Measurements from ENCODE around the gene TET1.
"Not testable (repeated sequence)": the region's sequence is repeated elsewhere in the genome, so short reads cannot be mapped to it uniquely, and the experiment has no call there.

TET1 gene

DNA sequence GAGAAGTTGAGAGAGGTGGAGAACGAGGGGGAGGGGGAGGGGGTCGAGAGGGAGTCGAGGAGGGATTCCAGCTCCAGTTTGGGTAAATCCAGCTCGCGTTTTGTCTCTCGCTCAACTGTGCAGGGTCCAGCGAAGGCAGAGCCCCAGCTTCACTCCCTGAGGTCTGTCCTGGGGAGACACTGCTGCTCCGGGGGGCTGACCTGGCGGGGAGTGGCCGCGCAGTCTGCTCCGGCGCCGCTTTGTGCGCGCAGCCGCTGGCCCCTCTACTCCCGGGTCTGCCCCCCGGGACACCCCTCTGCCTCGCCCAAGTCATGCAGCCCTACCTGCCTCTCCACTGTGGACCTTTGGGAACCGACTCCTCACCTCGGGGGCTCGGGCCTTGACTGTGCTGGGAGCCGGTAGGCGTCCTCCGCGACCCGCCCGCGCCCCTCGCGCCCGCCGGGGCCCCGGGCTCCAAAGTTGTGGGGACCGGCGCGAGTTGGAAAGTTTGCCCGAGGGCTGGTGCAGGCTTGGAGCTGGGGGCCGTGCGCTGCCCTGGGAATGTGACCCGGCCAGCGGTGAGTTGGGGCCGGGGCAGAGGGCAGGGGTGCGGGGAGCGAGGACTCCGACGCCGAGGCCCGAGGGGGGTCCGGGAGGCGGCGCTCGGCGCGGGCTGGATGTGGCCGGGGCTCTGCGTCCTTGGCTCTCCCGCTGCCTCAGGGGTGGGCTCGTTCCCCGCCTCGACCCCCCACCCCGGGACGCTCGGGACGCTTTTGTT lies at the start of gene TET1:
TSS of gene TET1 (plus strand) at position 152 of the 757 bp plus-strand sequence. CDS start 12,002 bp downstream, outside the sequence.
- DNase-seq = peak; percentile 48

- DNase-seq = not testable (repeated sequence)
Measured at GRCh38 chr10:68516216-68516615, 43.9 kb upstream of the TET1 start.

DNA sequence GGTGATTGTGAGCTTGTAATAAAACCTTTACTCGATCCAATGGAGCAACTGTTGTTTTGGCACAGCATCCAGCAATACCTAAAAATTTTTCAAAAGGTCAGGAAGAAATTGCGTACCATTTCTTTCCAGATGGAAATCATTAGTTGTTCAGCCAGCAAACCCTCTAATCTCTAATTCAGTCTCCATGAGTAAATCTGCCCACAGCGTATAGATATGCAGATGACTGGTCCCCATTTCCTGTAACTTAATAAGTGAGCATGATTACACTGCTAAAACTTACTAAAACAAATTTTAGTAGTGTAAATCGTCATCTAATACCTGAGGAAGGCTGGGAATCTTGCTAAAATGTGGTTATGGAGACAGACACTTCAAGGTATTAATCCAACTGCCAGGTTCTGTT lies 43.4 kb upstream of the TET1 start:
- DNase-seq = no peak

GRCh38 chr10:68517188-68517587 lies 42.9 kb upstream of the TET1 start:
- no peak for DNase-seq

DNA sequence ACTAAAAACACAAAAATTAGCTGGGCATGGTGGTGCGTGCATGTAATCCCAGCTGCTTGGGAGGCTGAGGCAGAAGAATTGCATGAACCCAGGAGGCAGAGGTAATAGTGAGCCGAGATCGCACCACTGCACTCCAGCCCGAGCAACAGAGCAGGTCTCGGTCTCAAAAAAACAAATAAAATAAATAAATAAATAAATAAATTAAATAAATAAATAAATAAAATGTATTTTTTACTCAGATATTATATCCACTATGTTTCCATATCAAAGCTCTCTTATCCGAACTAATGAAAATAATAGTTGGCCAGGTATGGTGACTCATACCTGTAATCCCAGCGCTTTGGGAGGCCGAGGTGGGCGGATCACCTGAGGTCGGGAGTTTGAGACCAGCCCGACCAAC lies 41.5 kb upstream of the TET1 start:
- not testable (repeated sequence) for DNase-seq

DNA sequence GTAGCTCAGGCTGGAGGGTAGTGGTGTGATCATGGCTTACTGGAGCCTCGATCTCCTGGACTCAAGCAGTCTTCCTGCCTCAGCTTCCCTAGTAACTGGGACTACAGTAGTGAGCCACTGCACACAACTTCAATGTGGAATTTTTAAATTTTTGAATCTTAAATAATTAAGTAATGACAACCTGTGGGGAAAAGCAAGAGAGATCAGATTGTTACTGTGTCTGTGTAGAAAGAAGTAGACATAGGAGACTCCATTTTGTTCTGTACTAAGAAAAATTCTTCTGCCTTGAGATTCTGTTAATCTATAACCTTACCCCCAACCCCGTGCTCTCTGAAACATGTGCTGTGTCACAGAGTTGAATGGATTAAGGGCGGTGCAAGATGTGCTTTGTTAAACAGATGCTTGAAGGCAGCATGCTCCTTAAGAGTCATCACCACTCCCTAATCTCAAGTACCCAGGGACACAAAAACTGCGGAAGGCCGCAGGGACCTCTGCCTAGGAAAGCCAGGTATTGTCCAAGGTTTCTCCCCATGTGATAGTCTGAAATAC lies 34.6 kb upstream of the TET1 start:
- not testable (repeated sequence) for DNase-seq

DNA sequence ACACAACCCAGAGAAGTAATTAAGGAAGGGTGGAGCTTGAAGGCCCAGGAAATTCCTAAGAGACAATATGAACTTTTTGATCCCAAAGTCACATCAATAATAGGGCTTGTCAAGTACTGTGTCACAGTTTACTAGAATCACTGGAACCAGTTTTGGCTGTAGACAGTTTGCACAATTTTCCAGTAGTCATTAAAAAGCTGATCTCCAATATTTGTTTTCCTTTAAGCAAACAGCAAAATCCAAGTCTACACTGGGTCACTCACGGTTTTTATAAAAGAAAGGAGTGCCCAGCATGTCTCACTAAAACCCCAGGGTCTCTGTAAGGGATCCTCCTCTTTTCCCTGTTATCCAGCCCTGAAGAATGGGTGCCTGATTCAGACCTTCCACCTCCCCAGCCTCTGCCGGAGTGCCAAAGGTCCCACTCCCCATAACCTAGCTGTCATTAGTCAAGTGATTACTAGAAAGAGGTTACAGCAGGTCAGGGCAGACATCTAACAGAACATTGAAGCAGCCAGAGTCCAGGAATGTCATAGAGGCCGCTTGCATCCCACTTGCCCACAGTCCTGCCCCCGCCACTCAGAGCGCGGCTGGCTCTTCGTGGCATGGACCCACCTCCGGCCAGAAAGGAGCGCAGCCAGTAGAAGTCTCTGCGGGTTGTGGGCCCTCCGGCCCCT lies 33.4 kb upstream of the TET1 start:
- no peak for DNase-seq

DNA sequence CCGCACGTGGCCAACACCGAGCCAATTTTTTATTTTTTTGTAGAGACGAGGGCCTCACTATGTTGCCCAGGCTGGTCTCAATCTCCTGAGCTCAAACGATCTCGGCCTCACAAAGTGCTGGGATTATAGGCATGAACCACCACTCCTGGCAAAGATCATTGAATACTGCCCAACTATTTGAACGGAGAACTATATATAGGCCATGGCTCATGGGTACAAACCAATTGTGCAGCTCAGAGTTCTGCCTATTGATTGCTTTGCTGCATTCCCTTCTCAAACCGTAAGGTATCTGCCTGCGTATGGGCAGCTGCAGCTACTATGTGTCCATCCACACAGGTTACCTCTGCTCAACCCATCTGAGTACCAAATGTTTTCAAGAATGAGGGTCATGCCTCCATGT lies 23.2 kb upstream of the TET1 start:
- no peak for DNase-seq

GRCh38 chr10:68537796-68538195 lies 22.3 kb upstream of the TET1 start:
- DNase-seq = no peak

DNA sequence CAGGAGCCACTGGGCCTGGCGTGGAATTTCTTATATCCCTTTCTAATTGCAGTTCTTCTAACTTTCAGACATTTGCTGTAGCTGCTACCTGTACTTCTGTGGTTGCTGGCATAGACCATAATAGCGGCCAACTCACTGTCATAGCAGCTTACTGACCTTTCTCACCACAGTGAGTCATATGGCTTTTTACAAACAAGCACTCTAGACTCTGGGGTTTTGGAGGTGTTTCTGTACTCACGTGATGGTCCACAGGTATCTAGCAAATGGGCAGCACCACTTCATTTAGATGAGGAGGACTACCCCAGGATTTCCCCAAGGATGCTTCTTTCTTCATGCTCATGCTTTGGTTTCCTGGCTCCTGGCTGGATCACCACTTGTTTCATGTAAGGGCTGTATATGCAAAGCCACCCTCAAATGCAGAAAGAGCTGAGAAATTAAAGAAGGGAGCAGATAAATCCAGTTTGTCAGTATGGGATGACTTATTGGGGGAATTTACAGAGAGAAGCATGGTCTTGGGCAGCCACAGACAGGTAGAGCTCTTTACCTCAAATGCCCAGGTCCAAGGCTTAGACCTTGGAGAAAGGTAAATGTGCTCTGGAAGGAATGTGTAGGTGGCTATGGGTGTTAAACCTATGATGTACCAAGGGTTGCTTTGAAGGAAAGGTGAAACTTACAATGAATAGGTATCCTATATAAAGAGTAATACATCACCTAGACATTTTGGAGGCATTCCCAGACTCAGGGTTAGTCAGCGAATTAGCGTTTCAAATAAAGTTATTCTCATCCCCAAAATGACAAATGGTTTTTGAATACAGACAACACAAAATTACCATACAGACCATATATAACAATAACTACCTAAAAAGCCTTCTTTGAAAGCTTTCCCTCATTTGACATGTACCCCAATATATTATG lies 16.9 kb upstream of the TET1 start:
- no peak for DNase-seq

DNA sequence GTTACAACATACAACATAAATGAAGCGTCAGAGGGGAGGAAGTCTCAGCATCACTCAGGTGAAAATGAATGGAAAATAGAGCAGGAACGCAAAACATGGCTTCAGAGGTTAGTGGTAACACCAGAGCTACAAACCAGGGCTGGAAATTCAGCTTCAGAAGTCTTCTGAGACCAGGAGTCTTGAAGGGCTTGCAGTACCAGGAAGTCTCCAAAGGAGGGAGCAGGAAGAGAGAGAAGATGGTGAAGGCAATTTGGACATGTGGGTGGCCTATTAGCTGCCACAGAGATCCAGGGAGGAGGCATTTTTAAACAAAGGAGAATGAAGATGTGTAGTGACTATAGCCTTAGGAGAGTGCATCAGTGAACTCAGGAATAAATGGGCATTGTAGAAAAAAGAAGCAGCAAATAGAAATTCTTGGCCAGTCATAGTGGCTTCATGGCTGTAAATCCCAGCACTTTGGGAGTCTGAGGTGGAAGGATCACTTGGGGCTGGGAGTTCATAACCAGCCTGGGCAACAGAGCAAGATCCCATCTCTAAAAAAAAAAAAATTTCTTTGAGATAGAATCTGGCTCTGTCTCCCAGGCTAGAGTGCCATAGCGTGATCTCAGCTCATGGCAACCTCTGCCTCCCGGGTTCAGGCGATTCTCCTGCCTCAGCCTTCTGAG lies 9.3 kb upstream of the TET1 start:
- peak; percentile 38 for DNase-seq

- DNase-seq = no peak
Measured at GRCh38 chr10:68553138-68553537, 7.0 kb upstream of the TET1 start.

DNA sequence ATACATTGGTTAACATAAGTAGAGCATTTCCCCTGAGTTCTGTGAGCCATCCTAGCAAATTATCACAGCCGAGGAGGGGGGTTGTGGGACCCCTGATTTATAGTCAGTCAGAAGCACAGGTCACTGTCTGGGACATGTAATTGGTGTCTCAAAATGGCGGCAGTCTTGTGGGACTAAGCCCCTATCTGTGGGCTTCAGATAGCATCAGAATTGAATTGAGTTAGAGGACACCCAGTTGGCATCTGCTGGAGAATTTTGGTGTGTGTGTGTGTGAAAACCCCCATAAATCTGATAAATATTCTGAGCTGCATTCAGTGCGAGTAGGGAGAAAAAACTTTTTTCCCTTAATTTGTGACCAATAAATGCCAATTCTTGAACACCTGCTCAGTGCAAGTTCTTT lies 6.5 kb upstream of the TET1 start:
- no peak for DNase-seq

DNA sequence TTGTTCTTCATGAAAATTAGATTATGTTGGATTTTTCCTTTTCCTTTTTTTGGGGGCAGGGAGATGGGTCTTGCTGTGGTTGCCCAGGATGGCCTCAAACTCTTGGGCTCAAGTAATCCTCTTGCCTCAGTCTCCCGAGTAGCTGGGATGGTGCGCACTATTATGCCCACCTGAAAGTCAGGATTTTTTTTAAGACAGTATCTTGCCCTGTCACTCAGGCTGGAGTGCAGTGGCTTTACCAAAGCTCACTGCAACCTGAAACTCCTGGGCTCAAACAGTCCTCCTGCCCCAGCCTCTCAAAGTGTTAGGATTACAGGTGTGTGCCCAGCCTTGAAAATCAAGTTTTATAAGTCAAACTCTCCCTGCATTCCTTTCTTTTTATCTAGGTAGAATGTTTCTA lies 1.7 kb upstream of the TET1 start:
- DNase-seq = no peak

GRCh38 chr10:68559251-68559650 lies 886 bp upstream of the TET1 start:
- DNase-seq = no peak

DNA sequence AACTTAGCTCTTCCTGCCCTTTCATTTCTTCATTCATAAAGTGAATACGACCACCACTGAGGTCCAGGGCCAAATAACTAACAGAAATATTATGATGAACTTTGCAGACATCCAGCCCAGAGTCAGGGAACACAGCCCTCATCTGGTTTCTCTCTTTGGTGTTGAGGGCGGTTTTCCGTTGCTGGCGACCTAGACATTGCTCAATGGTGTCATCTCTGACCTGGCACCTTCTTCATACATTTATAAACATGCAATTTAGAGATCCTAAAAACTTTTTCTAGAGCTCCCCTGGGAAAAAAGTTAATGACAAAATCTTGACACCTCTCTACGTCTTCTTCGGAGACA lies 324 bp upstream of the TET1 start:
- no peak for DNase-seq

GRCh38 chr10:68560943-68561864 lies 1.1 kb downstream of the TET1 start:
- DNase-seq = peak; percentile 22

- DNase-seq = no peak
Measured at GRCh38 chr10:68561865-68562649, 1.9 kb downstream of the TET1 start.

DNA sequence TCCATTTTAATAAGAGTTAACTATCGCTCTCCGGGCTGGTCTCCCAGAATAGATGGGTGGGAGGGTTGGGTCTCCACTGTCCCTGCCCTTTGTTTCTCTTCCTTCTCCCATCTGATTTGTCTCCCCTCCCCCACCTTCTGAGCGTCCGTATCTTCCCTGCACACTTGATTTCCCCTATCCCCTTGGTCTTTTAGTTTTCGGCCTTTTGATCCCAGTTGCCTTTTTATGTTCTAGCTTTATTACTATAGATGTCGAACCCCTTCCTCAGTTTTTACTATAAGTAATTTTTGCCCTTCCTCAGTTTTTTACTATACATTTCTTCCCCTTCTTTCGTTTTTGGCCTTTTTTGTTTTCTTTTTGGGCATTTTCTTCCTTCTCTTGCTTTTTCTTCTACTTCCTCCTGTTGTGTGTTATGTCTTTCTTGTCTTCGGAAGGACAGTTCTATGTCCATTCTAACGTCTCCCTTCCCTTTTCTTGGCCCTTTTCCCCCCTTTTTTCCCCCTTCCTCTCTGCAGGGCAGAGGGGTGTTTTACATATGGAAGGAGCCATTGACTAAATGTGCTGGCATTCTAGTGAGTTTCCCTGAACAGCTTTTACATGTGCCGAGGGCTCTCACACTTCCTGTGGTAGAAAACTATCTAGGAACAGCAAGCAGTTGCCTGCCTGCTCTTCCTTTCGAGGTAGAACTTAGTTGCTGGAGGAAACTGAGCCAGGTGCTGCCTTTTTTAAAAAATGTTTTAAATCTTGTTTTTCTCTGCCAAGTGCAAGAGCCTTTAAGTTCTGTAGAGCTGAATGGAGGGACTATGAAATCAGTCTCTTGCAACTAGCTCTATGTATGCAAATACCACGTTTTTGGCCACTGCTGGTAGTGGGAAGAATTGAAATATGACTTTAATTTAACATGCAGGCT lies 2.8 kb downstream of the TET1 start:
- DNase-seq = no peak

DNA sequence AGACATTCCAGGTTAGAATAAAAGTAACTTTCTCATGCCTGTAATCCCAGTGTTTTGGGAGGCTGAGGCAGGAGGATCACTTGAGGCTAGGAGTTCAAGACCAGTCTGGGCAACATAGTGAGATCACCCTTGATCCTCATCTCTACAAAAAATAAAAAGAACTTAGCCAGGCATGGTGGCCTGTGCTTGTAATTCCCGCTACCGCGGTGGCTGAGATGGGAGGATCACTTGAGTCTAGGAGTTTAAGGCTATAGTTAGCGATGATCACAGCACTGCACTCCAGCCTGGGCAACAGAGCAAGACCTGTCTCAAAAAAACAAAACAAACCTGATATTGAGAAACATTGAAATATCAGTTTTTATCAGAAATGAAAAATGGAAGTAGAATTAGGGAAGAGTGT lies 4.6 kb downstream of the TET1 start:
- DNase-seq = no peak
